SK-N-MC (cell line): ENCODE results near the gene LRRC23.

Source experiments
- DNase-seq: peaks from one replicate; pipeline ENCODE4 v3.0.0-alpha.2; 2011; ENCODE audit warnings: low read depth, low spot score
- H3K27ac ChIP-seq: fragments of 200-600 bp; sonication (generic); 2 replicates; pipeline ENCODE4 v1.5.1; 2016; ENCODE audit warnings: mixed run types
- H3K36me3 ChIP-seq: fragments of 200-600 bp; sonication (generic); 2 replicates; pipeline ENCODE4 v1.6.1; 2017; ENCODE audit warnings: antibody characterized with exemption, low read length, mixed read lengths; ENCODE audit not compliant: insufficient read depth
- H3K4me3 ChIP-seq: fragments of 200-600 bp; sonication (generic); 2 replicates; pipeline ENCODE4 v1.5.1; 2016
- H3K9ac ChIP-seq: fragments of 200-600 bp; sonication (generic); 2 replicates; pipeline ENCODE4 v1.8.0; 2017; ENCODE audit warnings: mixed run types, mixed read lengths; ENCODE audit not compliant: insufficient read length
- H3K9me3 ChIP-seq: fragments of 200-600 bp; sonication (generic); 2 replicates; pipeline ENCODE4 v1.6.1; 2017; ENCODE audit warnings: low read depth, mild to moderate bottlenecking, antibody characterized with exemption, low read length, moderate library complexity, mixed read lengths
- EZH2 ChIP-seq: fragments of 200-600 bp; sonication (generic); IDR thresholded peaks from one replicate; pipeline ENCODE4 v1.6.1; 2017; ENCODE audit warnings: antibody characterized with exemption
- FOXP2 ChIP-seq: optimal IDR thresholded peaks from 2 replicates; pipeline ENCODE3; 2011; ENCODE audit warnings: mild to moderate bottlenecking, moderate library complexity; ENCODE audit not compliant: insufficient read depth; ENCODE audit errors: extremely low read length, control extremely low read depth
- POLR2AphosphoS5 ChIP-seq: IDR thresholded peaks from 2 replicates; pipeline ENCODE4 v1.6.1; 2012; ENCODE audit warnings: mild to moderate bottlenecking, low read depth, low read length, borderline replicate concordance

LRRC23 gene

DNA sequence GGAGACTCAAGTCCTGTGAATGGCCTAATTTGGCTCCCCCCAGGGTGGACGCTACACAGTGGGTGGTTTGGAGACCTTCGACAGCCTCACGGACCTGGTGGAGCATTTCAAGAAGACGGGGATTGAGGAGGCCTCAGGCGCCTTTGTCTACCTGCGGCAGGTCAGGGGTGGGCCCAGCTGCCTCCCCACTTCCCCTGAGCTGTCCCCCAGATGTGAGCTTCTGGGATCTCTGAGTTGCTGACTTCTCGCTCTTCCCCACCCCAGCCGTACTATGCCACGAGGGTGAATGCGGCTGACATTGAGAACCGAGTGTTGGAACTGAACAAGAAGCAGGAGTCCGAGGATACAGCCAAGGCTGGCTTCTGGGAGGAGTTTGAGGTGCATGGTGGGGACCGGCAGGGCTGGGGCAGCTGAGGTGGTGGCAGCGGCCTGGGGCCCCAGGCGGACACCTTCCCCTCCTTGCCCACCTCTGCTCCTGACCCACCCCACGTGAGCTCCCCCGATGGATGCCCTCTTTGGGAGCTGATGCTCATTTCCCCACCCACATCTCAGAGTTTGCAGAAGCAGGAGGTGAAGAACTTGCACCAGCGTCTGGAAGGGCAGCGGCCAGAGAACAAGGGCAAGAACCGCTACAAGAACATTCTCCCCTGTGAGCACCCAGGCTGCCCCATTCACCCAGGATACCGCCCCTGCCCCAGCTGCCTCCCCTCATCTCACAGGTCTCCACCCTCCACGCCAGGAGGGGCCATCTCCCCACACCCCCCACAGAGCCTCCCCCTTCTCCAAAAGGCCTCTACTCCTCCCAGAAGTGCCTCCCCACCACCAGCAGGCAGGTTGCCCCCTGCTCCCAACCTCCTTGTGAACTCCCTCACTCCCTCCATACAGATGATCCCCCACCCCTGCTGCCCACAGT lies 50.7 kb downstream of the LRRC23 start:
- no peak overlapping the region for H3K4me3 ChIP-seq
- no peak for DNase-seq
- no peak overlapping the region for H3K27ac ChIP-seq
- H3K9ac ChIP-seq: no peak overlapping the region
- no peaks in the 10 kb centered on the region for H3K36me3 ChIP-seq
- no peaks in the 10 kb centered on the region for H3K9me3 ChIP-seq
- no peak for TF ChIP-seq EZH2
- no peak for TF ChIP-seq POLR2AphosphoS5
- no peak for TF ChIP-seq FOXP2

DNA sequence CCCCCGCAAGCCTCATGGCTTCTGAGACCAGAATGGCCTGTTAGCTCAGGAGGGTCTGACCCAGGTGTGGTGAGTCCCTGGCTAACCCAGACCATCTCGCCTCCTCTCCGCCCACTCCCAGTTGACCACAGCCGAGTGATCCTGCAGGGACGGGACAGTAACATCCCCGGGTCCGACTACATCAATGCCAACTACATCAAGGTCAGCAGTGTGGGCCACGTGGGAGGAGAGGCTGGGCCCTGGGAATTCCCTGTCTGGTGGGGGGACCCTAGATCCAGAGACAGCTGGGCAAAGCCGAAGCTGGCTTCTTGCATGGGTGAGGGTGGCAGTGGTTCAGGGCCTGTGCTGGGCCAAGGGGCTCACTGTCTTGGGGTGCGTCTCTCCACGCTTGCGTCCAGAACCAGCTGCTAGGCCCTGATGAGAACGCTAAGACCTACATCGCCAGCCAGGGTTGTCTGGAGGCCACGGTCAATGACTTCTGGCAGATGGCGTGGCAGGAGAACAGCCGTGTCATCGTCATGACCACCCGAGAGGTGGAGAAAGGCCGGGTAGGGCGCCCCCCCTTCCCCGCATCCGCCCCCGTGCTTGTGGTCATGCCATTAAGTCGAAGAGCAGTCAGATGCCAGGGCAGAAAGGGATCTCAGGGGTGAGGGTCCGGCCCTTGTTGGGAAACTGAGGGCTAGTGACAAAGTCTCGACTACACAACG lies 51.6 kb downstream of the LRRC23 start:
- Histone ChIP-seq H3K4me3 (no peak overlapping the region), H3K27ac (no peak overlapping the region), H3K9ac (no peak overlapping the region), H3K9me3 (no peaks in the 10 kb centered on the region), H3K36me3 (no peaks in the 10 kb centered on the region)
- no peak for DNase-seq
- no peak for TF ChIP-seq EZH2
- no peak for TF ChIP-seq FOXP2
- no peak for TF ChIP-seq POLR2AphosphoS5

DNA sequence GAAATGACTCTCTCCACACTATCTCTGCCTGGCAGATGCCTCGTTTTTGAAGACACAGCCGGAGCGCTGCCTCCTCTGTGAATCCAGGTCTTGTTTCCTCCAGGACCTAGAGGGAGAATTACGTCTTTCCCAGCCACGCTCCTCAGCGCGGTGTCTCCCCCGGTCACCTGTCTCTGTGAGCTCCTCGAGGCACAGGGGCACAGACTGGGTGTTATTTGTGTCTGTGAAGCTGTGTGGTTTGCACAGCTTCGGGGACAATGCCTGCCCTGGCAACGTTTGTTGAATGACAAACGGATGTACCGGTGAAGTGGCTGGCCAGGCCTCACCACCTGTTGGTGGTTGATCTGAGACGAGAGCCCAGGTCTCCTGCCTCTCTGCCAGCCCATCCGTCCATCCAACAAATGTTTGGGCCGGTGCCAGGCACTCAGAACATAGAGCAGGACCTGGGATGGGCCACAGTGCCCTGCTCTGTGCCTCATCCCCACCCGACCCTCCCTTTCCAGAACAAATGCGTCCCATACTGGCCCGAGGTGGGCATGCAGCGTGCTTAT lies 52.6 kb downstream of the LRRC23 start:
- no peak overlapping the region for H3K4me3 ChIP-seq
- no peak overlapping the region for H3K27ac ChIP-seq
- TF ChIP-seq POLR2AphosphoS5 (no peak), EZH2 (no peak), FOXP2 (no peak)

DNA sequence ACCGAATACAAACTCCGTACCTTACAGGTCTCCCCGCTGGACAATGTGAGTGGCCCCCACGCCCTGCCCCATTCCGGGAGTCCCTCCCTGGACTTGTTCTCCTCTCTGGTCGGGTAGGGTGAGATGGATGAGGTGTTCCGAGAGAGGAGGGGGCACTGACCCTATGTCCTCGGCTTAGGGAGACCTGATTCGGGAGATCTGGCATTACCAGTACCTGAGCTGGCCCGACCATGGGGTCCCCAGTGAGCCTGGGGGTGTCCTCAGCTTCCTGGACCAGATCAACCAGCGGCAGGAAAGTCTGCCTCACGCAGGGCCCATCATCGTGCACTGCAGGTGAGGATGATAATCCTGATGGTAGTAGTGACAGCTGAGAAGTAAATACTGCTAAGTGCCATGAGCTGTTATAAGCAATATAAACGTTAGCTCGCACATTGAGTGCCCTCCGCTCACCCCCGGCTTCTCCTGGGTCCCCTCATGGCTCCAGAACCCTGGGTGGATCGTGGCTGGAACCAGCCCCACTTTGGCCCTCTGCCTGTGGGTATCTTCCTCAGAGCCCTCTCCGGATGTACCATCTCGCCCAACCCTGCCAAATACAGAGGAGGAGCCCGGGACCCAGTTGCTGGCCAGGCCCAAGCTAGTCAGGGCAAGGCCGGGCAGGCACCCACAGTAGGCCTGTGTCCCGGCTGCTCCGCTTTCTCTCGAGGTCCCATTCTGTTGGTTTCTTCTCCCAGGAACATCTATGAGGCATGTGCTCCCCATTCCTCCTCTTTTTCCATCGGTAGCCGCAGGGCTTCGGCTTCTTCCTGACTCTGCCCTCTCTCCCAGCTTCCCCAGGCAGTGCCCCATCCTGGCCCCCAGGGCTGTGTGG lies 53.4 kb downstream of the LRRC23 start:
- H3K36me3 ChIP-seq: no peaks in the 10 kb centered on the region
- no peak overlapping the region for H3K4me3 ChIP-seq
- no peak for TF ChIP-seq EZH2
- TF ChIP-seq FOXP2: no peak
- no peak for TF ChIP-seq POLR2AphosphoS5
- H3K9ac ChIP-seq: peak overlapping the region; percentile 49
- DNase-seq: no peak
- no peaks in the 10 kb centered on the region for H3K9me3 ChIP-seq
- no peak overlapping the region for H3K27ac ChIP-seq

More for the DNA sequence above, 52.6 kb downstream of the LRRC23 start:
- no peak overlapping the region for H3K9ac ChIP-seq
- H3K36me3 ChIP-seq: no peaks in the 10 kb centered on the region
- H3K9me3 ChIP-seq: no peaks in the 10 kb centered on the region
- DNase-seq: no peak

DNA sequence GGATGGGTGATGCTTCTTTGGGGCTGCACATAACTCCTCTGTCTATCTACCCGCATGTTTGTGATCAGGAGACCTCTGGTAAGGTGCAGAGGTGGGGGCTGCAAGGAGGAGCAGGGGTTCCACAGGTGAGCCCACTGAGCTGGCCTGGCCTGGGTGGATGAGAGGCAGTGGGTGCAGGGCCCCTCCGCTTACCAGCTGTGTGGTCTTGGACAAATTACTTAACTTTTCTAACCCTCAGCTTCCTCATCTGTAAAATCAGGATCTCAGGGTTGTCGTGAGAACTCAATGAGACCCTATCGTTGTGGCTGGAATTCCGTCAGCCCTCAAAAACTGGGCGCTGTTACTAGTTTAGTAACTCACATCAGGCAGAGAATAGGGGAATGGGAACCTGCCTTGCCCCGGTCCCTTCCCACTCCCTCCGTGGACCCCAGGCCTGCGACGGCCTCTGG lies 54.0 kb downstream of the LRRC23 start:
- Histone ChIP-seq H3K27ac (peak overlapping the region; percentile 60), H3K4me3 (no peak overlapping the region), H3K9me3 (no peaks in the 10 kb centered on the region), H3K36me3 (no peaks in the 10 kb centered on the region), H3K9ac (peak overlapping the region; percentile 49)
- TF ChIP-seq POLR2AphosphoS5: no peak
- TF ChIP-seq EZH2: no peak
- TF ChIP-seq FOXP2: no peak
- no peak for DNase-seq

DNA sequence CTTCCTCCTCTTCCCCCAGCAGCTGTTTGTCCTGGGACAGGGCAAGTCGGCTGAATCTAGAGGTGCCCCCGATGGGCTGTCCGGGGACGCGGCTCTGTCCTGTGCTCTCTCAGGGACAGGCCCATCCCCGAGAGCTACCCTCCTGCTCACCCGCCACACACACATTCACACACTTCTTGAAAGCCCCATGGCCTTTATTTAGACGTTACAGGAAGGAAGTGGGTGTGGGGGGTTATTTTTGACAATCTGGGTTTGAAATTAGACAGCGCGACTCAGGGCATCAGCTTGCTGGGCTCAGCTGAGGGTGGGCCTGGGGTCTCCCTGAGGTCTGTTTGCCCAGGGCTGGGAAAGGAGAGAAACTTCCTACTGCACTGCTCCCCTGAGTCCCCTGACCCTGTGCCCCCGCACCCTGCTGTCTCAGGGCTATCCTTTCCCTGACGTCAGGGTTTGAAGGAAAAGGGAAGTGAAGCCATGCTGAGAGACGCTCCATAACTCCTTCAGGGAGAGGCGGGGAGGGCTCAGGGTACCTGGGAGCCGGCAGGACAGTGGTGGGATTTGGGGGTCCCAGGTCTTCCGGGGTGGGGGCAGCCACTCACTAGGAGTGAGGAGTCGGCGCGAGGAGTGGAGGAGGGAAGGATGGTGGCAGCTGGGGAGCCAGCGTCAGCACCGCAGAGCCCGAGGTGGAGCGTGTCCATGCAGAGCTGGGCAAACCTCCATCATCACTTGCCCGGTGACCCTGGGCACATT lies 54.6 kb downstream of the LRRC23 start:
- H3K9ac ChIP-seq: peak overlapping the region; percentile 49
- no peak for DNase-seq
- H3K9me3 ChIP-seq: no peaks in the 10 kb centered on the region
- no peaks in the 10 kb centered on the region for H3K36me3 ChIP-seq
- H3K27ac ChIP-seq: peak overlapping the region; percentile 60
- no peak overlapping the region for H3K4me3 ChIP-seq
- TF ChIP-seq EZH2 (no peak), FOXP2 (no peak), POLR2AphosphoS5 (no peak)

DNA sequence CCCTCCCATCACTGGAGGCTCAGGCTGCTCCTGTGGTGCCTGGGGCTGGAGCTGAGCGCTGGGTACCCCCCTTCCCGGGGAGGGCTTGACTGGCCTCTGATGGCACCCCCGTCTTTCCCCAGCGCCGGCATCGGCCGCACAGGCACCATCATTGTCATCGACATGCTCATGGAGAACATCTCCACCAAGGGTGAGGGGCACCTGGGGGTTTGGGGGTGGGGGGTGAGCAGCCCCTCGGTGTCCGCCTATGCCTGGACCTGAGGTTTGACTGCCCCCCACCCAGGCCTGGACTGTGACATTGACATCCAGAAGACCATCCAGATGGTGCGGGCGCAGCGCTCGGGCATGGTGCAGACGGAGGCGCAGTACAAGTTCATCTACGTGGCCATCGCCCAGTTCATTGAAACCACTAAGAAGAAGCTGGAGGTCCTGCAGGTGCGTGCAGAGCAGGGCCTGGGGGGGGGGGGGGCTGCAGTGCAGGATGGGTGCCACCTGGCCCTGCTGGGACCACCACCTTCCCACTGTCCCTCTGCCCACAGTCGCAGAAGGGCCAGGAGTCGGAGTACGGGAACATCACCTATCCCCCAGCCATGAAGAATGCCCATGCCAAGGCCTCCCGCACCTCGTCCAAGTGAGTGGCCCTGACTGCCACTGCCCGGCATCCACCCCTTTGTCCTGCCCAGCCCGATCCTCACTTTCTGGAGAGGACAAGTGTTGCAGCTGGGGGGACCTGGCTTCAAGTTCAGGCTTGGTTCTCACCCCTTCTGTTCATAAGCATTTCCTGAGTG lies 55.4 kb downstream of the LRRC23 start:
- Histone ChIP-seq H3K36me3 (no peaks in the 10 kb centered on the region), H3K9ac (no peak overlapping the region), H3K4me3 (no peak overlapping the region), H3K9me3 (no peaks in the 10 kb centered on the region), H3K27ac (no peak overlapping the region)
- DNase-seq: no peak
- TF ChIP-seq POLR2AphosphoS5 (no peak), FOXP2 (no peak)
